HL-60 (cell line): ENCODE results near the gene RAC2.

Experiments
- DNase-seq, 2 experiments: peaks; one replicate each; pipeline ENCODE4 v3.0.0-alpha.2; 2010 to 2020; ENCODE audit warnings: low read depth in 1 of 2, low spot score in 1 of 2
- H3K27ac ChIP-seq: fragments of 250-450 bp; sonication (Bioruptor Pico); replicated peaks from 2 replicates; pipeline ENCODE4 v1.5.1; 2020; ENCODE audit warnings: mild to moderate bottlenecking, moderate library complexity
- H3K27me3 ChIP-seq: fragments of 250-450 bp; sonication (Bioruptor Pico); 2 replicates; pipeline ENCODE4 v1.5.1; 2021; ENCODE audit warnings: mild to moderate bottlenecking, moderate library complexity; ENCODE audit not compliant: insufficient read depth, poor library complexity, severe bottlenecking
- H3K4me3 ChIP-seq: replicated peaks from 2 replicates; pipeline ENCODE4 v1.5.1; 2011; ENCODE audit warnings: mild to moderate bottlenecking, control low read depth, low read length; ENCODE audit not compliant: insufficient read depth
- CTCF ChIP-seq: IDR thresholded peaks from one replicate; pipeline ENCODE4 v1.5.1; 2011; ENCODE audit warnings: low read length, control low read depth, inconsistent platforms; ENCODE audit not compliant: insufficient read depth
- GABPA ChIP-seq: IDR thresholded peaks from 2 replicates; pipeline ENCODE4 v1.6.1; 2012; ENCODE audit warnings: low read depth
- POLR2AphosphoS5 ChIP-seq: IDR thresholded peaks from 2 replicates; pipeline ENCODE4 v1.6.1; 2012; ENCODE audit warnings: low read depth
- SPI1 ChIP-seq: IDR thresholded peaks from 2 replicates; pipeline ENCODE4 v1.6.1; 2012; ENCODE audit warnings: low read depth, mild to moderate bottlenecking, borderline replicate concordance
- TF ChIP-seq, protein P1 (sequence below): IDR thresholded peaks from 2 replicates; pipeline ENCODE4 v1.6.1; 2012; ENCODE audit warnings: low read depth; ENCODE audit not compliant: insufficient replicate concordance

RAC2 gene

GRCh38 chr22:37206118-37206840, 37.8 kb downstream of the RAC2 start:
- no peak for DNase-seq
- no peak for TF ChIP-seq GABPA
- TF ChIP-seq, protein P1, sequence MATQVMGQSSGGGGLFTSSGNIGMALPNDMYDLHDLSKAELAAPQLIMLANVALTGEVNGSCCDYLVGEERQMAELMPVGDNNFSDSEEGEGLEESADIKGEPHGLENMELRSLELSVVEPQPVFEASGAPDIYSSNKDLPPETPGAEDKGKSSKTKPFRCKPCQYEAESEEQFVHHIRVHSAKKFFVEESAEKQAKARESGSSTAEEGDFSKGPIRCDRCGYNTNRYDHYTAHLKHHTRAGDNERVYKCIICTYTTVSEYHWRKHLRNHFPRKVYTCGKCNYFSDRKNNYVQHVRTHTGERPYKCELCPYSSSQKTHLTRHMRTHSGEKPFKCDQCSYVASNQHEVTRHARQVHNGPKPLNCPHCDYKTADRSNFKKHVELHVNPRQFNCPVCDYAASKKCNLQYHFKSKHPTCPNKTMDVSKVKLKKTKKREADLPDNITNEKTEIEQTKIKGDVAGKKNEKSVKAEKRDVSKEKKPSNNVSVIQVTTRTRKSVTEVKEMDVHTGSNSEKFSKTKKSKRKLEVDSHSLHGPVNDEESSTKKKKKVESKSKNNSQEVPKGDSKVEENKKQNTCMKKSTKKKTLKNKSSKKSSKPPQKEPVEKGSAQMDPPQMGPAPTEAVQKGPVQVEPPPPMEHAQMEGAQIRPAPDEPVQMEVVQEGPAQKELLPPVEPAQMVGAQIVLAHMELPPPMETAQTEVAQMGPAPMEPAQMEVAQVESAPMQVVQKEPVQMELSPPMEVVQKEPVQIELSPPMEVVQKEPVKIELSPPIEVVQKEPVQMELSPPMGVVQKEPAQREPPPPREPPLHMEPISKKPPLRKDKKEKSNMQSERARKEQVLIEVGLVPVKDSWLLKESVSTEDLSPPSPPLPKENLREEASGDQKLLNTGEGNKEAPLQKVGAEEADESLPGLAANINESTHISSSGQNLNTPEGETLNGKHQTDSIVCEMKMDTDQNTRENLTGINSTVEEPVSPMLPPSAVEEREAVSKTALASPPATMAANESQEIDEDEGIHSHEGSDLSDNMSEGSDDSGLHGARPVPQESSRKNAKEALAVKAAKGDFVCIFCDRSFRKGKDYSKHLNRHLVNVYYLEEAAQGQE: no peak
- no peak for TF ChIP-seq CTCF
- no peak for TF ChIP-seq SPI1
- no peak for TF ChIP-seq POLR2AphosphoS5
- H3K27me3 ChIP-seq: no peaks in the 10 kb centered on the region
- H3K27ac ChIP-seq: no peak overlapping the region
- no peak overlapping the region for H3K4me3 ChIP-seq

DNA sequence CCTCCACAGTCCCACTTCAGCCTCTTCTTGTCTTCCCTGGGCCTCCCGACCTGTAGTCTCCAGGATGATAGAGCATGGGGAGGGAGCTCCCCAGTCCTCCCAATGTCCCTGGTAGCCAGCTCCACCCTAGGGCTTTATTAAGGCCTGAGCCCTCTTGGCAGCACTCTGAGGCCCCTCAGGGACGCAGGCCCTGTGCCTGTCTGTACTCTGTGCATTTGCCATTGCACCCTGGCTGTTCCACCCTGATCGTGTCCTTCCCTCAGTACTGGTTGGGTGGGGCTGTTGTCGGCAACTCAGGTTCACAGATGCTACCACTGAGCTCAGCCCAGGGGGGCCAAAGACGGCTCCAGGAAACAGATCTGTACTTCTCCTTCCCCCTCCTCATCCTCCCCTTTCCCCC, 39.0 kb downstream of the RAC2 start:
- H3K27me3 ChIP-seq: no peaks in the 10 kb centered on the region
- no peak overlapping the region for H3K4me3 ChIP-seq
- TF ChIP-seq SPI1: no peak
- no peak for TF ChIP-seq CTCF
- TF ChIP-seq POLR2AphosphoS5: no peak
- TF ChIP-seq, protein P1: no peak
- no peak for TF ChIP-seq GABPA
- H3K27ac ChIP-seq: no peak overlapping the region
- no peak for DNase-seq

GRCh38 chr22:37204045-37204655, 39.9 kb downstream of the RAC2 start:
- H3K27ac ChIP-seq: no peak overlapping the region
- no peak for DNase-seq
- TF ChIP-seq, protein P1: no peak
- no peak for TF ChIP-seq GABPA
- TF ChIP-seq CTCF: no peak
- TF ChIP-seq POLR2AphosphoS5: no peak
- no peak for TF ChIP-seq SPI1
- H3K27me3 ChIP-seq: no peaks in the 10 kb centered on the region
- H3K4me3 ChIP-seq: no peak overlapping the region
